ENCODE data around the gene GLB1L.
"Not testable (repeated sequence)": the region's sequence is repeated elsewhere in the genome, so short reads cannot be mapped to it uniquely, and the experiment has no call there.

GRCh38 chr2:219258942-219259341, 13.7 kb upstream of the GLB1L start:
- TF ChIP-seq CTCF (IDR thresholded peaks at IDR 0.05; ENCODE audit: low read depth, low read length, missing input control); FOXA2 (IDR thresholded peaks at IDR 0.05); JUND (IDR thresholded peaks at IDR 0.05); SP1 (IDR thresholded peaks at IDR 0.05); REST (IDR thresholded peaks at IDR 0.05); ATF3 (IDR thresholded peaks at IDR 0.05); ZBTB33 (IDR thresholded peaks at IDR 0.05); RAD21 (IDR thresholded peaks at IDR 0.05); FOXA1 (IDR thresholded peaks at IDR 0.05); MAX (IDR thresholded peaks at IDR 0.05); YY1 (IDR thresholded peaks at IDR 0.05); HNF4A (conservative IDR thresholded peaks at IDR 0.05); TAF1 (conservative IDR thresholded peaks at IDR 0.05); RXRA (IDR thresholded peaks at IDR 0.05): not testable (repeated sequence)
